Eye (tissue), 1 donor: Measurements from ENCODE around the gene INTS6.

ENCODE experiments used
- DNase-seq: peaks from one replicate; pipeline ENCODE4 v3.0.0-alpha.2; 2015

Gene INTS6

GRCh38 chr13:51311957-51312520 is 140.8 kb downstream of the INTS6 start:
- no peak for DNase-seq
